Peyer's patch (tissue), 4 donors: ENCODE measurements around the gene FKBP2. TPM values are rescaled to one million over a fixed set of nuclear protein-coding genes. Genes with fewer than 3 reads are reported as not detected.

ENCODE experiments used
- DNase-seq, 3 donors: peaks; one replicate each; pipeline ENCODE4 v3.0.0-alpha.2; 2017 to 2019
- H3K27ac ChIP-seq, 4 donors: fragments of 200-600 bp; sonication (generic); one replicate each; pipeline ENCODE4 v1.5.1; 2016 to 2019
- H3K27me3 ChIP-seq, 2 donors: fragments of 200-600 bp; sonication (generic); one replicate each; pipeline ENCODE4 v1.5.1; 2019
- H3K36me3 ChIP-seq, 3 donors: fragments of 200-600 bp; sonication (generic); one replicate each; pipeline ENCODE4 v1.5.1; 2016 to 2019
- H3K4me1 ChIP-seq, 4 donors: fragments of 200-600 bp; sonication (generic); one replicate each; pipeline ENCODE4 v1.5.1; 2016 to 2019
- H3K4me3 ChIP-seq, 4 donors: fragments of 200-600 bp; sonication (generic); 1 replicate in 3 of 4; 2 replicates in 1 of 4; pipeline ENCODE4 v1.5.1; 2016 to 2019; ENCODE audit warnings: mild to moderate bottlenecking in 1 of 4
- H3K9me3 ChIP-seq, 4 donors: fragments of 200-600 bp; sonication (generic); one replicate each; pipeline ENCODE4 v1.5.1; 2016 to 2019; ENCODE audit warnings: mild to moderate bottlenecking in 1 of 4
- POLR2A ChIP-seq, 2 donors: fragments of 450-650 bp; IDR thresholded peaks; one replicate each; pipeline ENCODE4 v1.5.1; 2017; ENCODE audit warnings: antibody characterized with exemption in 2 of 2, mild to moderate bottlenecking in 2 of 2, moderate library complexity in 2 of 2
- total RNA-seq, 4 donors: library from RNA; depleted of rRNA; stranded (reverse); fragments of >200 nt; gene quantifications; one replicate each; pipeline ENCODE4 v1.1.0, GENCODE V29; 2016
- TF ChIP-seq, protein P1 (sequence below), 6 experiments: fragments of 450-650 bp in 4 of 6; fragments of 200-600 bp in 2 of 6; sonication (generic) in 1 of 6; IDR thresholded peaks; one replicate each; pipeline ENCODE4 v1.5.1; 2017 to 2019; ENCODE audit warnings: antibody characterized with exemption in 6 of 6, mild to moderate bottlenecking in 3 of 6, moderate library complexity in 1 of 6

The FKBP2 gene
- total RNA-seq, 4 donors from 2014 or later: 46.2 to 101 (median 94.0) TPM

DNA sequence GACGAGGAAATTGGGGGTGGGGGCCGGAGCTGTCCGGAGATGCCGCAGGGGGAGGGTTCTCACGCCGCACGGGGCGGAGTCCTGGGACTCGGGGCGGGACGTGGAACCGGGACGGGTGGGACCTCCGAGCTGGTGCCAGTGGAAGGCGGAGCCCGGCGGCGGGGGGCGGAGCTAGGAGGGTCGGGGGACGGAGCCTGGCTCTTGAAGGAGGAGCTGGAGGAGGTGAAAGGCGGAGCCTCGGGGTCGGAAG lies 271 bp downstream of the FKBP2 start:
- Histone ChIP-seq H3K4me3 (peak overlapping the region; percentile 76 to 95 (median 94)), H3K9me3 (no peaks in the 10 kb centered on the region), H3K27me3 (no peaks in the 10 kb centered on the region), H3K36me3 (peaks cover 0 to 26% (median 0%) of the 10 kb centered on the region in 3 donors), H3K27ac (peak overlapping the region; percentile 98 to 100 (median 98)), H3K4me1 (peaks cover 0 to 58% (median 25%) of the 10 kb centered on the region in 4 donors)
- peak; percentile 99 to 100 (median 100) for DNase-seq
- TF ChIP-seq, protein P1, sequence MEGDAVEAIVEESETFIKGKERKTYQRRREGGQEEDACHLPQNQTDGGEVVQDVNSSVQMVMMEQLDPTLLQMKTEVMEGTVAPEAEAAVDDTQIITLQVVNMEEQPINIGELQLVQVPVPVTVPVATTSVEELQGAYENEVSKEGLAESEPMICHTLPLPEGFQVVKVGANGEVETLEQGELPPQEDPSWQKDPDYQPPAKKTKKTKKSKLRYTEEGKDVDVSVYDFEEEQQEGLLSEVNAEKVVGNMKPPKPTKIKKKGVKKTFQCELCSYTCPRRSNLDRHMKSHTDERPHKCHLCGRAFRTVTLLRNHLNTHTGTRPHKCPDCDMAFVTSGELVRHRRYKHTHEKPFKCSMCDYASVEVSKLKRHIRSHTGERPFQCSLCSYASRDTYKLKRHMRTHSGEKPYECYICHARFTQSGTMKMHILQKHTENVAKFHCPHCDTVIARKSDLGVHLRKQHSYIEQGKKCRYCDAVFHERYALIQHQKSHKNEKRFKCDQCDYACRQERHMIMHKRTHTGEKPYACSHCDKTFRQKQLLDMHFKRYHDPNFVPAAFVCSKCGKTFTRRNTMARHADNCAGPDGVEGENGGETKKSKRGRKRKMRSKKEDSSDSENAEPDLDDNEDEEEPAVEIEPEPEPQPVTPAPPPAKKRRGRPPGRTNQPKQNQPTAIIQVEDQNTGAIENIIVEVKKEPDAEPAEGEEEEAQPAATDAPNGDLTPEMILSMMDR (IDR thresholded peaks at IDR 0.05): no peak
- no peak for TF ChIP-seq POLR2A (IDR thresholded peaks at IDR 0.05)

DNA sequence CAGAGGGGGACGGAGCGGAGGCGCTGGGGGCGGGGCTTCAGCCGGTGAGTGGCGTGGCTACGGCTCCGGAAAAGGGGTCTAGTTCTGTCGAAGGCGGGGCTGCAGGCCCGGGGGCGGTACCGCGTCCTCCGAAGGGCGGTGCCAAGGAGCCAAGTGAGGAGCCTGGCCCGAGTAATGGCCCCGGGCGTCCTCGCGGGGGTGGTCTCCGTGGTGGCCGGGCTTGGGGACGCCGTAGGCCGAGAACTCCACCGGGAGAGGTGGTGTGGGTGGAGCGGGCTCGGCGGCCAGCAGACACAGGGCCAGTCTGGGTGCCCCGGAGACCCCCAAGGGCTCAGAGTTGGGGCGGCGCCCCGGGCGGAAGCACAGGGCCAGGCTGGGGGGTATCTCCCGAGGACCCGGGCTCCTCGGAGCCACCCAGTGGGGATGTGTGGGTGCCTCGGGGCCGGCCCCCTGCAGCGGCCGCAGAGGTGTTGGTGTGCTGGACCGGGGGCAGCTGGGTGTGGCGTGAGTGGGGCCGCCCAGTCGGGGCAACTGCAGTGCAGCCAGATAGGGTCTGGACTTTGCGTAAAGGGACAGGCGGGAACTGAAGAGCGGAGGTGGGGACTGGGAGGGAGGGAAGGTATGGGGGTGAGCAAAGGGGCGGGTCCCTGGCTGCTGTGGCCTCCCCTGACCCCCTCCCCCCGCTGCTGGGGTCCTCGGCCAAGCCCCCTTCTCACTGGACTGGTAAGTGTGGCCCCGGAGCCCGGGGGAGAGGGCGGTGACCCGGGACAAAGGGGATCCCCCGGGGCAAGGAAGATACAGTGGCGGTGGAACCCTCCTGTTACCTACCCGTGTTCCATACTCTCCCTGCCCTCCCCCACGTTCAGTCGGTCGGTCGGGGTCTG lies 838 bp downstream of the FKBP2 start:
- DNase-seq: peak; percentile 35 to 77 (median 74)
- H3K9me3 ChIP-seq: no peaks in the 10 kb centered on the region
- peak; percentile 85 to 87 for TF ChIP-seq POLR2A (IDR thresholded peaks at IDR 0.05)
- TF ChIP-seq, protein P1 (IDR thresholded peaks at IDR 0.05): peak in 1 of 6 experiments; percentile 11
- peaks cover 0 to 26% (median 0%) of the 10 kb centered on the region in 3 donors for H3K36me3 ChIP-seq
- peak overlapping the region; percentile 76 to 95 (median 94) for H3K4me3 ChIP-seq
- H3K27me3 ChIP-seq: no peaks in the 10 kb centered on the region
- H3K27ac ChIP-seq: peak overlapping the region; percentile 98 to 100 (median 98)
- H3K4me1 ChIP-seq: peaks cover 0 to 55% (median 25%) of the 10 kb centered on the region in 4 donors

DNA sequence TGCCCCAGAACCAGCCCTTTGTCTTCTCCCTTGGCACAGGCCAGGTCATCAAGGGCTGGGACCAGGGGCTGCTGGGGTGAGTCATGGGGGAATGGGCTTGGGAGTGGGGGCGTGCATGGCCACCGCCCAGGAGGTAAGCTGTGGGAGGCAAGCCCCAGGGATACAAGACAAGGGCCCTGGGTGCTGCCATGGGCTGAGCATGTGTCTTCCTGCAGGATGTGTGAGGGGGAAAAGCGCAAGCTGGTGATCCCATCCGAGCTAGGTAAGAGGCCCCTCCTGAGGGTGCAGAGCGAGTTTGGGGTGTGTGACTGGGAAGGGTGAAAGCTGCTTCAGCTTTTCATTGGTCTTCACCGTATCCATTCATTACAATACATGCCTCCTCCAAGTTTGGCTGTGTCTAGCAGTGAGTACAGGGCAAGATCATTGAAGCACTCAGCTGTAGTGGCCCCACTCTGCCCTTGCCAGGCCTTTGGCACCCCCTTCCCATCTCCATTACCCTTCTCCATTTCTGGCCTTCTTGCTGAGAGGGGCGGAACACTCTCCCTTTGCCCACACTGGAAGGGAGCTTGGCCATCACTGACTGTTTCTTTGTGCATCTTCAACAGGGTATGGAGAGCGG lies 2.5 kb downstream of the FKBP2 start:
- no peak for TF ChIP-seq POLR2A (IDR thresholded peaks at IDR 0.05)
- TF ChIP-seq, protein P1 (IDR thresholded peaks at IDR 0.05): no peak
- no peak for DNase-seq
- Histone ChIP-seq H3K36me3 (peaks cover 0 to 14% (median 0%) of the 10 kb centered on the region in 3 donors), H3K4me1 (peaks cover 0 to 51% (median 28%) of the 10 kb centered on the region in 4 donors), H3K27ac (peak overlapping the region in 3 of 4 donors; percentile 98), H3K27me3 (no peaks in the 10 kb centered on the region), H3K4me3 (no peak overlapping the region), H3K9me3 (no peaks in the 10 kb centered on the region)

DNA sequence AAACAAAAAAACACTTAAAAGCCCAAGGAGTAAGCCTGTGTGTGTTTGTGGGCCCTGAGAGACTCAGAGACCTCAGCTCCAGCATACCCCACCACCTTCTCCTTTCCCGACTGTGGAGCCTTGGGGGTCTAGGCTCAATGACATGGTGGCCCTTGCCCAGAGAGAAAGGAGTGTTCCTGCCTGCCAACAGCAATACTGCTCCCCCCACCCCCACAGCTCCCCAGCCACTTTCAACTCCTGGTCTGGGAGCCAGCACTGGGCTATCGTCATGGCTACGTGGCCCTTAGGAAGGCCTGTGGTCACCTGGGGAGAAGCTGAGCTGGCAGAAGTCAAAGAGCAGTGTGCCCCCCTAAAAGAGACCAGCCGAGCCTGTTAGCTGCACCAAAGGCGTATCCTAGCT lies 3.2 kb downstream of the FKBP2 start:
- Histone ChIP-seq H3K9me3 (no peaks in the 10 kb centered on the region), H3K27ac (peak overlapping the region in 1 of 4 donors; percentile 44), H3K27me3 (no peaks in the 10 kb centered on the region), H3K4me3 (no peak overlapping the region), H3K36me3 (peaks cover 0 to 7% (median 0%) of the 10 kb centered on the region in 3 donors), H3K4me1 (peaks cover 0 to 57% (median 28%) of the 10 kb centered on the region in 4 donors)
- DNase-seq: no peak
- no peak for TF ChIP-seq POLR2A (IDR thresholded peaks at IDR 0.05)
- TF ChIP-seq, protein P1 (IDR thresholded peaks at IDR 0.05): no peak

DNA sequence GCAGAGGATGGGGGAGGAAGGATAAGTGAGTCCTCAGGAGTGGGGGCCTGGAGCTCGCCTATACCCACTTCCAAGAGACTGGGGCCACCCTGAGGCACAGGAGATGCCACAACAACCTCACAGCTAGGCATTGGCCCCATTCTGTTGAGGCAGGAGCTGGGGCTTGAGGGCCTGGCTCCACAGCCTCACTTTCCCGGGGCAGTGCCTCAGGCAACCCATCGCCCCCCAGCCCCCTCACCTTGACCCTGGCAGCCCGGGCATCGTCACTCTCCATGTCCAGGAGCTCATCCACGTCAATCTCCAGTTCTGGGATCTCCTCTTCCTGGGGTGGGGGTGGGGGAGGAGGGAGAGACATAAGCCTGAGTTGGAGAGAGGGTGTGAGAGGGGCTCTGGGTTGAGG lies 4.1 kb downstream of the FKBP2 start:
- H3K27me3 ChIP-seq: no peaks in the 10 kb centered on the region
- peaks cover 0 to 7% (median 0%) of the 10 kb centered on the region in 3 donors for H3K36me3 ChIP-seq
- H3K27ac ChIP-seq: peak overlapping the region; percentile 87 to 96 (median 90)
- peak overlapping the region; percentile 48 to 82 (median 67) for H3K4me3 ChIP-seq
- TF ChIP-seq, protein P1 (IDR thresholded peaks at IDR 0.05): no peak
- TF ChIP-seq POLR2A (IDR thresholded peaks at IDR 0.05): no peak
- H3K4me1 ChIP-seq: peaks cover 0 to 60% (median 24%) of the 10 kb centered on the region in 4 donors
- DNase-seq: no peak
- no peaks in the 10 kb centered on the region for H3K9me3 ChIP-seq
